Epidermal melanocyte (primary cell): Measurements from ENCODE around the gene LPIN3.

Experiments used
- DNase-seq: peaks from one replicate; pipeline ENCODE4 v3.0.0; 2011; ENCODE audit warnings: low spot score; ENCODE audit not compliant: insufficient read length

The LPIN3 gene

GRCh38 chr20:41365777-41366545 is 25.3 kb downstream of the LPIN3 start:
- DNase-seq: no peak

GRCh38 chr20:41366546-41367392 is 26.1 kb downstream of the LPIN3 start, which contains the start of gene EMILIN3:
EMILIN3 (minus strand) TSS chr20:41366818; CDS start chr20:41366634, 184 bp downstream.
- DNase-seq: no peak

GRCh38 chr20:41367393-41367695 is 26.7 kb downstream of the LPIN3 start:
- no peak for DNase-seq

DNA sequence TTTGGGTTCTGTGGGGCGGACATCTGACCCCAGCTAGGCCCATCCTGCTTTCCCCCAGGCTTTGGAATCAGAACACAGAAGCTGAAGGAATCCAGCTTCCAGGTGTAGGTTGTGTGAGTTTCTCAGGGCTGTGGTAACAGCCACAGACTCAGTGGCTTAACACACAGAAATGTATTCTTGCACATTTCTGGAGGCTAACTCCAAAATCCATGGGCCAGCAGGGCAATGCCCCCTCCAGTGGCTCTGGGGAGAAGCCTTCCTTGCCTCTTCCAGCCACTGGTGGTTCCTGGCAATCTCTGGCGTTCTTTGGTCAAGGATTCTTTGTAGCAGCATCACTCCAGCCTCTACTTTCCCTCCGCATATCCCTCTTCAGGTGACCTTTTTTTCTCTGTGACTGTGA is 27.3 kb downstream of the LPIN3 start:
- no peak for DNase-seq

GRCh38 chr20:41369673-41370072 is 29.1 kb downstream of the LPIN3 start:
- no peak for DNase-seq

DNA sequence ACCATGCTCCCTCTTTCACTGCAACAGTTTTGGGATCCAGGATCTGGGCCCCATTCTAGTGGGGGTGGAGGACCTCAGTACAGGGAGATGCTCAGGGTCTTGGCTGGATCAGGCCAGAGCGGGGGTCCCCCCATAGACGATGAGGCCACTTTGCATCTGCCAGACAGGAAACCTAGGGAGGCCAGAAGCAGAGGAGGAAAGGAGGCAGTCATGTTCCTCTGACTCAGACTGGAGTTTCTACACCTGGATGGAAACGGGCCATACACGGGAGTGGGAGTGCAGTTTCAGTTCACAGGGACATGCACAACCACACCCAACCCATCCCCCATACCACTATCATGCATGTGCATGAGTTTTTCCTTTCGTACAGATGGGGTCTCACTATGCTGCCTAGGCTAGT is 29.6 kb downstream of the LPIN3 start:
- no peak for DNase-seq

DNA sequence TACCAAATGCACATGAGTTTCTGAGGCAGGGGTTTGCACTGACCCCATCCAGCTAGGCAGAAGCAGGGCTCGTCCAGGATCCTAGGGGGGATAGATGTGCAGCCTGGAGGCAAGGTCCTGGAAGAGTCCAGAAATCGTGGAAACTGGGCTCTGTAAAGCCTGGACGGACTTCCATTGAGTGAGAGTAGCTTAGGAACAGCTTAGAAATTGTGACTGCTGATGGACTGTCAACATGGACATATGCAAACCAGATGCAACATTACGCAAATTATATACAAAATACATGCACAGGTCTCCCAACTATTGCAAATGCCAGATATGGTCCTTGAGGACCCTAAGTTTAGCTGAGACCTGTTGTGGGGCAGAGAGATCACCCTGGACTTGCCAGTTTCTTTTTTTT is 30.8 kb downstream of the LPIN3 start:
- no peak for DNase-seq

DNA sequence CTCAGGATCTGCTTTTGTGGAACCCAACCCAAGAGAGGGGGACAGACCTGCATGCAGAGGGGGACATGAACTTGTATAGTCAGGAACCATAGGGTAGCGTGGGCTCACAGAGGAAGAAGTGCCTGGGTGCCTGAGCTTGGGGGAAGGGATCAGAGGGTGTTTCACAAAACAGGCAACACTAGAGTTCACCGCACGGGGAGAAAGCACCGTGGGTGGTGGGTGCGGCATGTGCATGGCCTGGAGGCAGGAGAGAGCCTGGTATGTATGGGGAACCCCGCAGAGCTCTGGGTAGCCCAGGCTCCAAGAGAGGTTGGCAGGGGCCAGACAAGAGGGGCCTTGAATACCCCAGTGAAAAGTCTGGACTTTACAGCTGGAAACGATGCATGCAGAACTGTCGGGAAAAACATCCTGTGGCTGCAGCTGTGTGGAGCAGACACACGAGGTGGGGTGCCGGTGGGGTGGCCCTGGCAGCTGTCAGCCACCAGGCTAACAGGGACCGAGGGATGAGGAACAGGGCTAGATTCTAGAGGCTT is 32.7 kb downstream of the LPIN3 start:
- no peak for DNase-seq

GRCh38 chr20:41373931-41374920 is 33.6 kb downstream of the LPIN3 start:
- no peak for DNase-seq

GRCh38 chr20:41375846-41376245 is 35.2 kb downstream of the LPIN3 start:
- DNase-seq: no peak

- DNase-seq: no peak
Measured at GRCh38 chr20:41376349-41376748, 35.7 kb downstream of the LPIN3 start.

- no peak for DNase-seq
Measured at GRCh38 chr20:41377275-41377674, 36.7 kb downstream of the LPIN3 start.

DNA sequence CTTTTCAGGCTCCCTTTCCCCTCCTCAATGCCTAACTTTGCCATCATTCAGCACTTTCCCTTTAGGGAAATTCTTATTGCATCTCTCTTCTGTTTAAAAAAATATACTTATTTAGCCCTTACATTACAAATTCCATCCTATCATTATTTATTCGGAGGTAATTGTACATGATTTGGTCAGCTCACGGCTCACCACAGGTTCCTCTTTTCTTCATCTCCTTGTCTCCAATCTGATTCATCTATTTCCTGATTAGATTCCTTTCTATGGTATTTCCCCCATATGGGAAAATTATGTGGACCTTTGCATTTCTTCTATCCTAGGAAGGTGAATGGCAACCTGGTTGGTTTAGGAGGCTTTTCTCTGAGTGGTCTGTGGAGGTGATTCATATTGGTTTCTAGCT is 38.9 kb downstream of the LPIN3 start:
- no peak for DNase-seq

GRCh38 chr20:41380551-41381193 is 40.1 kb downstream of the LPIN3 start:
- DNase-seq: no peak

DNA sequence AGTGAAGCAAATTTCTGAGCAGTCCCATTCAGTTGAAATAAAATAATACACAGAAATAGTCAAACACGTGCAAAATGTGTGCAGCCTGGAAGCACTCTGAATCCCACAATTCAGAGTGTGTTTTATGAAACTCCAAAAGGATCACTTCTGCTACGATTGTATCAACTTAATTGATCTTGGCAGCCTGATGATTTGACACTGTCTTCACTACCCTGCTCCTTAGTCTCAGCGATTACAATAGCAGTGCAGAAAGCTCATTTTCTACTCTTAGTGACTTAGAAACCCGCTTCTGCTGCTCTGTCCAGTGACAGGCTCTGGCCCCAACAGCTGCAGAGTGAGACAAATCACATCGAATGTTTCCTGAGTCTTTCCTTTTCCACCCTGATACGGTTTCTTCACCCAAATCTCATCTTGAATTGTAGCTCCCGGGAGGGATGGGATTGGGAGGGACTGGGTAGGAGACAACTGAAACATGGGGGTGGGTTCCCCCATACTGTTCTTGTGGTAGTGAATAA is 42.2 kb downstream of the LPIN3 start:
- DNase-seq: no peak

DNA sequence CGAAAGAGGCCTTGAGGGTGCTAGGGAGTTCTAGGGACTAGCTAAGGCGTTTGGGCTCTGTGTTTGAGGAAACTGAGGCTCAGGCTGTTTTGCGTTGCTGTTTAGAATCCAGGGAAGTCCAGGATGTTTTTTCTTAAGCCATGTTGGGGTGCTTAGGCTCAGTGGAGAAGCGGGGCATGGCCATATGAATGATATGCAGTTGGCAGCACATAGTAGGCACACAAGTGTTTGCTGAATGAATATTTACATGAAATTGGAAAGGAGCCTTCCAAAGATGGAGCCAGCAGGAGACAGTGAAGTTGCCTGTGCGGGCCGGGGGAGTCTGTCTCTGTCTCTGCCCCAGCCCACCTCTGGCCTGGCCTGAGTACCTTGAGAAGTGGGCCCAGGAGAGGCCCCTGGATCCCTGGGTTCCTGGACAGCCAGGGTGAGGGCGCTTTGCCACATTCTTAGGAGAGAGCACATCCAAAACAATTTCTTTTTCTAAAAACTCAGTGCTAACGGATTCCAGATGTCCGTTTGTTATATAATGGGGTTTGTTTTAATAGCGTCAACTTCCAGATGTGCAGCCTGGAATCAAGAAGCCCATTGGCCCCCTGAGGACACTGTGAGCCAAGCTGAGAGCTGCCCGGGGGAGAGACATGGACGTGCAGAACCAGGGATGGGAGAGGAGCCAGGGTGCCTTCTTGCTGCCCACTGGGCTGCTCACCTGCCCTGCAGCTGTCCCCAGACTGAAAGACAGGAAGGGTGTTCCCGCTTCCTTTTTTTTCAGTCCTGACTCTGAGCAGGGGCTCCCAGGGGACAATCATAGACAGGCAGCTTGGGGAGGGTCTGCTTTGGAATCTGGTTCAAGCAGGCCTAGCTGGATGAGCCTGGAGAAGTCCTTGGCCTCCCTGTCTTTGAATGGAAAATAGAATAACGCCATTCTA is 46.1 kb downstream of the LPIN3 start:
- peak; percentile 71 for DNase-seq

- DNase-seq: no peak
Measured at GRCh38 chr20:41387444-41387851, 46.8 kb downstream of the LPIN3 start.

- DNase-seq: no peak
Measured at GRCh38 chr20:41390889-41391288, 50.3 kb downstream of the LPIN3 start.

- no peak for DNase-seq
Measured at GRCh38 chr20:41391587-41392001, 51.0 kb downstream of the LPIN3 start.
